Upper lobe of right lung (tissue), 1 donor: ENCODE measurements around the gene KCTD7. TPM values are rescaled to one million over a fixed set of nuclear protein-coding genes. Genes with fewer than 3 reads are reported as not detected.
A peak's percentile ranks its signal among the peaks of the same experiment; 100 is the strongest.
"Not testable (repeated sequence)": the region's sequence is repeated elsewhere in the genome, so short reads cannot be mapped to it uniquely, and the experiment has no call there.

ENCODE experiments used
- ATAC-seq: fragments of 200-7000 bp; cut with Tn5 transposase; one replicate; pipeline ENCODE4 v1.9.1; 2020; ENCODE audit warnings: mild to moderate bottlenecking, moderate library complexity
- DNase-seq: peaks from one replicate; pipeline ENCODE4 v3.0.0-alpha.2; 2020
- H3K27ac ChIP-seq: fragments of 200-600 bp; one replicate; pipeline ENCODE4 v1.8.0; 2022
- H3K27me3 ChIP-seq: fragments of 200-600 bp; one replicate; pipeline ENCODE4 v1.8.0; 2022; ENCODE audit warnings: mild to moderate bottlenecking
- H3K36me3 ChIP-seq: fragments of 200-600 bp; one replicate; pipeline ENCODE4 v1.8.0; 2022
- H3K4me1 ChIP-seq: fragments of 200-600 bp; one replicate; pipeline ENCODE4 v1.8.0; 2022
- H3K4me3 ChIP-seq: fragments of 200-600 bp; one replicate; pipeline ENCODE4 v1.8.0; 2022; ENCODE audit warnings: mild to moderate bottlenecking
- H3K9me3 ChIP-seq: fragments of 200-600 bp; one replicate; pipeline ENCODE4 v1.8.0; 2022
- CTCF ChIP-seq: fragments of 200-600 bp; IDR thresholded peaks from one replicate; pipeline ENCODE4 v1.8.0; 2022; ENCODE audit warnings: antibody characterized with exemption
- intact Hi-C: fragments of 100-400 bp; cut with DNase I; formaldehyde crosslinking; loops from one replicate; pipeline ENCODE4 v1.11.0; 2022
- total RNA-seq: library from RNA; stranded (reverse); fragmentation: NEBNext Ultra II Directional; extraction: Animal tissue kit (Norgen Biotek cat#: 25700); gene quantifications from one replicate; pipeline ENCODE4 v1.2.1, GENCODE V29; 2021
- donor health status: DM: no; HTN: yes; CAD: no; lungs with severe emphysema.

KCTD7 gene
- total RNA-seq, 1 donor from 2014 or later: 12.5 TPM

DNA sequence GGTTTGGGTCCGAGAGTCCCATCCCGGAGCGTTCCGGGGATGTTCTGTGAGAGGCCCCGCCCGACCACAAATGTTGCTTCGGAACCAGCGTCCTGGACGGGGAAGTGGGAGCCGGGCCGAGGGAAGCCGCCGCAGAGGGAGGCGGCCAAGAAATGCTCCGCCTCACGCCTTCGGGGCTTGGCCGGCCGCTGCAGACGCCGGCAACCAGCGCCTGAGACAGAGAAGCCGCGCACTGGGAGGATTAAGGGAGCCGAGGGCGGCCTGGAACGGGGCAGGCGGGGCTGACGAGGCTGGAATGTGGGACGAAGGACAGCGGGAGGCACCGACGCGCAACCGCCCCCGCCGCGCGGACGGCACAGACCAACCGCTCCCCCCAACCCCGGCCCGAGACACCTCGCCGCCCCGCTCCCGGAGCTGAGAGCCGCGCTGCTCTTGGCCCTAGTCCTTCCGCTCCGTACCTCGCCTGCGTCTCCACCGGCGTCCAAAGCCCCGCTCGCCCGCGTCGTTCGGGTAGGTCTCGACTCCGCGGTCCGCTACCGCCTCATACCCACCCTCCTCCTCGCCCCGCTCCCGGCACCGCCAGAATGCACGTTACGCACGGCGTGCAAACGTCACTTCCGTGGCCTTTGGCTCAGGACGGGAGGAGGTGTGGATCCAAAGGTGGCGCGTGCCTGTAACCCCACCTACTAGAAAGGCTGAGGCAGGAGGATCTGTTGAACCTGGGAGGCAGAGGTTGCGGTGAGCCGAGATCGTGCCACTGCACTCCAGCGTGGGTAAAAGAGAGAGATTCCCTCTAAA is 36.7 kb upstream of the KCTD7 start:
- H3K27ac ChIP-seq: peak overlapping the region; percentile 93
- intact Hi-C loops: no loop called here
- TF ChIP-seq CTCF: no peak
- H3K27me3 ChIP-seq: no peaks in the 10 kb centered on the region
- peak overlapping the region; percentile 93 for H3K4me3 ChIP-seq
- H3K4me1 ChIP-seq: peaks cover 31% of the 10 kb centered on the region
- no peaks in the 10 kb centered on the region for H3K36me3 ChIP-seq
- ATAC-seq: peak; percentile 98
- DNase-seq: peak; percentile 97
- H3K9me3 ChIP-seq: no peaks in the 10 kb centered on the region

- H3K9me3 ChIP-seq, ATAC-seq, intact Hi-C loops, DNase-seq, H3K36me3 ChIP-seq, H3K27me3 ChIP-seq: not testable (repeated sequence)
- Histone ChIP-seq H3K4me1 (peaks cover 31% of the 10 kb centered on the region), H3K4me3 (peak overlapping the region; percentile 93), H3K27ac (peak overlapping the region; percentile 93)
Observed at GRCh38 chr7:66592597-66593146, 36.0 kb upstream of the KCTD7 start.

- H3K27ac ChIP-seq, H3K36me3 ChIP-seq, intact Hi-C loops, H3K27me3 ChIP-seq, H3K9me3 ChIP-seq, ATAC-seq, DNase-seq, H3K4me3 ChIP-seq: not testable (repeated sequence)
- peaks cover 29% of the 10 kb centered on the region for H3K4me1 ChIP-seq
Observed at GRCh38 chr7:66594082-66594481, 34.6 kb upstream of the KCTD7 start.

DNA sequence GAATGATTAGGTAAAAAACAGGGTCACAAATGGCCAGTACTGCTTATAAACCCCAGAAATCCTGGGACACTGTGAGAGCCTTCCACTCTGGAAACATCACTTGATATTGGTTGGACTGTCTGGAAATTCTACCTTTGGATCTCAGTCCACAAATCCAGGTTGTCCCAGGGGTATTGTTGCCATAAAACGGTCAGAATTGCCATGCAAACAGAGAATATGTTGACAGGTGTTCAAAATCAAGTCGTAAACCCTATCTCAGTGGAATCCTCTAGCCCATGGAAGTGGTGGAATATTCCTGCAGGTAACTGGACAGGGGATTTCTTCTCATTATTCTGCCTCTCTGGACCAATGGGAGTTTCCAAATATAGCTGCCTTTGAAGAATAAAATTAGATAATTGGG is 31.2 kb upstream of the KCTD7 start:
- TF ChIP-seq CTCF: no peak

DNA sequence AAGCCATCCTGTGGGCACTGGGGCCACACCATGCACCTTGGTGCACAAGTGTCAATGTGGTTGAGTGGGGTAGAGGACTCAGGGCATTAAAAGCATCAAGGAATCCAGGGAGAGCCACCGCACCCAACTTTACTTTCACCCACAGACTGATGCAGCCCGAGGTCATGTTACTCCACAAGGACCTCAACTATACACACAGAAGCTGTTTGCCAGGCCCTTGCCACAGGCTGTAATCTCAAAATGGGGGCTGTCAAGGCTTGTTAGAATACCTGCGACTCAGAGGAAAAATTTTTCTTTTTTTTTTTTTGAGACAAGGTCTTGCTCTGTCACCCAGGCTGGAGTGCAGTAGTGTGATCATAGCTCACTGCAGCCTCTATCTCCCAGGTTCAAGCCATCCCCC is 26.5 kb upstream of the KCTD7 start:
- ATAC-seq (peak; percentile 50), DNase-seq (peak; percentile 43)
- Histone ChIP-seq H3K36me3 (no peaks in the 10 kb centered on the region), H3K4me1 (no peaks in the 10 kb centered on the region), H3K4me3 (no peak overlapping the region), H3K9me3 (no peaks in the 10 kb centered on the region), H3K27me3 (no peaks in the 10 kb centered on the region), H3K27ac (no peak overlapping the region)
- intact Hi-C loops: no loop called here
- no peak for TF ChIP-seq CTCF

More for the DNA sequence above, 31.2 kb upstream of the KCTD7 start:
- H3K36me3 ChIP-seq: no peaks in the 10 kb centered on the region
- H3K9me3 ChIP-seq: no peaks in the 10 kb centered on the region
- no peaks in the 10 kb centered on the region for H3K27me3 ChIP-seq
- H3K4me1 ChIP-seq: peaks cover 7% of the 10 kb centered on the region
- H3K27ac ChIP-seq: no peak overlapping the region
- H3K4me3 ChIP-seq: no peak overlapping the region
- DNase-seq (no peak), ATAC-seq (no peak)
- intact Hi-C loops: no loop called here

- H3K4me3 ChIP-seq: no peak overlapping the region
- no peak for DNase-seq
- ATAC-seq: no peak
- no peaks in the 10 kb centered on the region for H3K4me1 ChIP-seq
- no peak for TF ChIP-seq CTCF
- H3K9me3 ChIP-seq: no peaks in the 10 kb centered on the region
- intact Hi-C loops: no loop called here
- no peaks in the 10 kb centered on the region for H3K27me3 ChIP-seq
- no peak overlapping the region for H3K27ac ChIP-seq
- no peaks in the 10 kb centered on the region for H3K36me3 ChIP-seq
Observed at GRCh38 chr7:66604198-66604597, 24.5 kb upstream of the KCTD7 start.

DNA sequence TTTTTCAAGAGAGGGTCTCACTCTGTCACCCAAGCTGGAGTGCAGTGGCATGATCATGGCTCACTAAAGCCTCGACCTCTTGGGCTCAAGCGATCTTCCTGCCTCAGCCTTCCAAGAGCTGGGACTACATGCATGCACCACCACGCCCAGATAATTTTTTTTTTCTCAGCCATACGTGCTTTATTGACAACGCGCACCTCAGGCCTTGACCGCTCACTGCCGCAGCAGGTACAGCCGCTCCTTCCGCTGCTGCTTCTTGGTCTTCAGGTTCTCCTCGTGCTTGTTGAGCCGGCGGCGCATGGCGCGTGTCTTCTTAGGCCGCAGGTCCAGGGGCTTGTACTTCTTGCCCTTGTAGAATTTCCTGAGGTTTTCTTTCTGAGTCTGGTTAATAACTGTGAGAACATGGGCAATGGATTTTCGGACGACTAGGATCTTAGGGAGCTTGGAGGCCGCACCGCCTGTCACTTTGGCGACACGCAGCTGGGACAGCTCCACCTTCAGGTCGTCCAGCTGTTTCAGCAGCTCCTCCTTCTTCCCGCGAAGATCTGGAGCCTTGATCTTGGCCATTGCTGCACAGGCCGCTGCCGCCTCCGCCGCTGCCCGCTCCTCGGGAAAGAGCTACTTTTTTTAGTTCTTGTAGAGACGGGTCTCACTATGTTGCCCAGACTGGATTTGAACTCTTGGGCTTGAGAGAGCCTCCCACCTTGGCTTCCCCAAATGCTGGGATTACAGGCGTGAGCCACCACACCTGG is 22.0 kb upstream of the KCTD7 start:
- H3K27me3 ChIP-seq, H3K27ac ChIP-seq, ATAC-seq, H3K36me3 ChIP-seq, intact Hi-C loops, H3K4me3 ChIP-seq, H3K9me3 ChIP-seq, DNase-seq, H3K4me1 ChIP-seq: not testable (repeated sequence)
